Measurements from ENCODE around the gene ZNF200. TPM values are rescaled to one million over a fixed set of nuclear protein-coding genes. Genes with fewer than 3 reads are reported as not detected.
"Not testable (repeated sequence)": the region's sequence is repeated elsewhere in the genome, so short reads cannot be mapped to it uniquely, and the experiment has no call there.

ZNF200 gene
- total RNA-seq, 1 experiment from 2014 or later: 5.6 TPM

- no peak for DNase-seq (ENCODE audit: low spot score)
These were observed 19.4 kb upstream of the ZNF200 start for GRCh38 chr16:3254309-3254708.

- DNase-seq (ENCODE audit: low spot score): no peak
These were observed 18.0 kb upstream of the ZNF200 start for GRCh38 chr16:3252967-3253366.

GRCh38 chr16:3249451-3249850 is 14.5 kb upstream of the ZNF200 start:
- DNase-seq (ENCODE audit: low spot score): no peak

GRCh38 chr16:3249020-3249419 is 14.1 kb upstream of the ZNF200 start:
- no peak for DNase-seq (ENCODE audit: low spot score)

DNA sequence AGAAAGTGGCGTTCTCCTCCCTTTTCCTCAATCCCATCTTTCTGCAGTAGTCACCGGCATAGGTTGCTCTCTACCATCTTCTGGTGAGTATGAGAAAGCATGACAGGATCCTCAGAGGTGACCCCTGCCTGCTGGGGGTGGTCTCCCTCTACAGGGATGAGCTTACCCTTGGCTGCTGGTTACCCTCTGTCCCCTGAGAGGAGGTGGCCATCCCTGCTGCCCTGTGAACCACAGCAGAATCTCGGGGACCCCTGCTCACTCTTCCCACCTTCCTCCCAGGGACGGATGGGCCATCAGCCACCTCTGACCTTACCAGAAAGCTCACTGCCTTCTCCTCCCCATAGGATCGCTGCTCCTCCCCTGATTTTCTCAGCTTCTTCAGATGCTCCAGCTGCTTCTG is 13.6 kb upstream of the ZNF200 start:
- DNase-seq (ENCODE audit: low spot score): no peak

DNA sequence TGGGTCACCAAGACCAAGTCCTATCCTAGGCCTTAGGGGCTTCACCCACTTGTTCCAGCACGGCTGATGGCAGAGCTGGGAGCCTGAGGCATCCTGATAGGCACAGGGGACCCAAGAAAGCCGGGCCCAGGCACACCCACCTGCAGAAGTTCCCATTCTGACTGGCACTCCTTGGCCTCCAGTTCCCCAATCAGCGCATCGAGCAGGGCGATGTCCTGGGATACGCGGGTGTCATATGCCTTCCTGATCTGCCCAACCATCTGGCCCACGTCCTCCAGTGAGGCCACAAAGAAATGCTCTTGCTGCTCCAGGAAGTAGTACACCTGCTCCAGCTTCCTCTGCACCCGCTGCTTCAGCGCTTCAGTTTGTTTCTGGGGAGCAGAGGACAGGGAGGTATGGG is 11.9 kb upstream of the ZNF200 start:
- no peak for DNase-seq (ENCODE audit: low spot score)

- DNase-seq (ENCODE audit: low spot score): no peak
These were observed 11.0 kb upstream of the ZNF200 start for GRCh38 chr16:3246002-3246401.

DNA sequence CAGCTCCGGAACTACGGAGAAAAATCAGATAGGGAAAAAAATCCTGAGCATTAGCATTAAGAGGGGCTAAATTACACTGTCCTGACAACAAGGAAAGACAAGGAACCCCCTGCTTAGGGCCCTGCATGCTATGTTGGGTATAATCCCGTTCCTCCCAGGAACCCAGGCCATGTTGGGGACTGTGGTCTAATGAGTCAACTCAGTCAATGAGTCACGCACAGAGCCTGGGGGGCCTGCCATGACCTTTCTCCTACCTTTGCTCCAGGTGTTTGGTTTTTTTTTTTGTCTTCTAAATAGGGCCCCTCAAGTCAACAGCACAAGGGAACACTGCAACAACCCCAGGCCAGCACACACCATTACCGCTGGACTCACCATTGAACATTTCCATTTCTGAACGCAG is 8.9 kb upstream of the ZNF200 start:
- DNase-seq (ENCODE audit: low spot score): no peak

DNA sequence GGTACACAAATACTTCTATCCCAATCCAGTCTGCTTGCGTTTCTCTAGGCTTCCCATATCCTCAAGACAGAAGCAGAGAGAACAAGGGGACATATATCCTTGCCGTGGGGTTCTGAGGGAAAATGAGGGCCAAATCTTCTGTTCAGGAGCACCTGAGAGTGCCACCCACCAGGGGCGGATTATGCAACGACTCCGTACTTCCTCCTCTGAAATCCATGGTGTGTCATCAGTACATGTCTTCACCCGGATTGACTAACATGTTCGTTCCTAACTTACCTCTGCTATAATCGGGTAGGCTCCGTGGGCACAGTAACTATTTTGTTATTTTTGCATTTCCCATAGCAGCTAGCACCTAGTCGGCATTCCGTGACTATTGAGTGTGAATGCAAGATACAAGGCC is 7.8 kb upstream of the ZNF200 start:
- no peak for DNase-seq (ENCODE audit: low spot score)

GRCh38 chr16:3241761-3242160 is 6.8 kb upstream of the ZNF200 start:
- DNase-seq (ENCODE audit: low spot score): no peak

- no peak for DNase-seq (ENCODE audit: low spot score)
These were observed 1.1 kb upstream of the ZNF200 start for GRCh38 chr16:3235856-3236669.

DNA sequence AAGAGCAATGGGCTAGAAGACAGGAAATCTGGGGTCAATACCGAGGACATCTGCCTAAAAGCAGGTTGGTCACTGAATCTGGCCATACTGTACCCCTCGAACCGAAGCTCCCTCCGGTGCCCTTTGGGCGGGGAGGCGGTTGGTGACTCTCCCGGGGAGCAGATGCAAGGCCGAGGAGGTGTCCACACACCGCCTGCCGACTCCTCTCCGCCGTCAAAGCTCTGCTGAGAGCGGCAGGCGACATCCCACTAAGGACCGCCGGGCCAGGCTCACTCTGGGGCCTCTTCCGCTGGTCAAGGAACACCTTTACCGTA is 458 bp downstream of the ZNF200 start:
- no peak for DNase-seq (ENCODE audit: low spot score)

- no peak for DNase-seq (ENCODE audit: low spot score)
These were observed 10.9 kb downstream of the ZNF200 start for GRCh38 chr16:3223913-3224515.

- DNase-seq (ENCODE audit: low spot score): no peak
These were observed 14.1 kb downstream of the ZNF200 start for GRCh38 chr16:3220839-3221238.

GRCh38 chr16:3216263-3216640 is 18.7 kb downstream of the ZNF200 start:
- no peak for DNase-seq (ENCODE audit: low spot score)

- DNase-seq (ENCODE audit: low spot score): no peak
These were observed 19.2 kb downstream of the ZNF200 start for GRCh38 chr16:3215601-3216262.

GRCh38 chr16:3214904-3215600 is 19.9 kb downstream of the ZNF200 start:
- DNase-seq (ENCODE audit: low spot score): no peak

GRCh38 chr16:3212567-3212966 is 22.4 kb downstream of the ZNF200 start:
- no peak for DNase-seq (ENCODE audit: low spot score)

DNA sequence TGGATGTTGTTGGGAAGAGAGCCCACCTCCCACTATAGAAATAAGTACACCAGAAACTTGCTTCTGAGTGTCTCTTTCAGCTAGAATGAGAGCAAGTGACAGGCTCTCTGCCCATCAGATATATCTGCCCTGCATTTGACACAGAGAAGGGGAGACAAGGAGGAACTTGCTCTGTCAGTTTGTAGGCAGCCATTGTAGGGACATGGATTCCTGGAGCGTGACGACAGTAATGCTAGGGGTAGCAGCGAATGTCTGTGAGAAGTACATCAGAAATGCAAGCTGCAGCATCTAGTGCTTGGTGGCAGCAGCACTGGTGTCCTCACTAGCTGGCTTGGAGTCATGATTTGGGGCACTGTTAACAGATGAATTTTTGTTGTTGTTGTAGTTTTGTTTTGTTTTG is 23.0 kb downstream of the ZNF200 start:
- no peak for DNase-seq (ENCODE audit: low spot score)

DNA sequence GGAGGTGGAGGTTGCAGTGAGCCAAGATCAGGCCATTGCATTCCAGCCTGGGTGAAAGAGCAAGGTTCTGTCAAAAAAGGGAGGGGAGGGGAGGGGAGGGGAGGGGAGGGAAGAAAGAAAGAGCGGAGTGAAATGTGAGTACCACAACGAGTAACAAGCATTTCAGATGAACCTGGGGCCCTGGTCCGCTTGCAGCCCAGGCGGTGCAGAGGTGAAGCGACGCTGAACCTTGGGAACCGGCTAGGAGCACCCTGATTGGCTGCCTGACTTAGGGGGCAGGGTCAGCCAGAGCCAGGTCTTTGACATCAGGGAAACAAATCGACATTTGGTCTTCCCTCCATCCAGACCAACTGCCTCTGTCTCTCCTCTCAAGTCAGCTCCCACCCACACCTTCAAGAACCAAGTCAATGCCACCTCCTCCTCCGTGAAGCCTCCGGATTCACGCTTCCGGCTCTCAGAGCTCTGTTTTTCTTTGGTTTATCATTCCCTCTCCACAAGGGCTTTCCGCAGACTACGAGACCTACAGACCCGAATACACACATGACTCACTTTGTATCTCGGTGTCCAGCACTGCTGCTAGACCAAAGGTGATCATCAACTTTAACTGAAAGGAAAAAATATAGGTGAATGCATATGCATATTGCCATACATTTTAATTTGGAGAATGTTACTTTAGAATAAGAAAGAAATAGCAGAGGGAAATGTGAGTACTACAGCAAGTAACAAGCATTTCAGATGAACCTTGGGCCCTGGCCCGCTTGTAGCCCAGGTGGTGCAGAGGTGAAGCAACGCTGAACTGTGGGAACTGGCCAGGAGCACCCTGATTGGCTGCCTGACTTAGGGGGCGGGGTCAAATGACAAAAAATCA is 27.6 kb downstream of the ZNF200 start:
- no peak for DNase-seq (ENCODE audit: low spot score)

DNA sequence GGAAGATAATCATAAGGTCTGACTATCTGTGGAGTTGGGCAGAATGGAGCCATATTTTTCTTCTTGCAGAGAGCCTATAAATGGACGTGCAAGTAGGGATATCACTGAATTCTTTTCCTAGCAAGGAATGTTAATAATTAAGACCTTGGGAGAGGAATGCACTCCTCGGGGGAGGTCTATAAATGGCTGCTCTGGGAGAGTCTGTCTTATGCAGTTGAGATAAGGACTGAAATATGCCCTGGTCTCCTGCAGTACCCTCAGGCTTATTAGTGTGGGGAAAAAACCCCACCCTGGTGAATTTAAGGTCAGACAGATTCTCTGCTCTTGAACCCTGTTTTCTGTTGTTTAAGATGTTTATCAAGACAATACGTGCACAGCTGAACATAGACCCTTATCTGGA is 29.0 kb downstream of the ZNF200 start:
- not testable (repeated sequence) for DNase-seq (ENCODE audit: low spot score)

All from HT-29 (cell line).